ENCODE results near the gene HOXC9.

Gene HOXC9

GRCh38 chr12:54000116-54001114 is at the start of gene HOXC9:
Gene HOXC9 (plus strand): TSS chr12:54000161. CDS start chr12:54000189, 28 bp downstream.
- CTCF ChIA-PET: interaction anchor here (0.7 to 3.7 kb wide), 7 partner anchors 10 to 214 kb away, joined by 3 to 19 read pairs (median 3); partner anchors contain the start of genes HOXC10 and HOXC5
- no peak for DNase-seq (ENCODE audit: extremely low spot score)
- POLR2A ChIA-PET: no interaction called here
- no peak for TF ChIP-seq CTCF (IDR thresholded peaks at IDR 0.05; ENCODE audit: control extremely low read depth, extremely low read depth, low read depth, missing control alignments)

GRCh38 chr12:53950437-53950773 is 49.6 kb upstream of the HOXC9 start:
- no peak for TF ChIP-seq CTCF (IDR thresholded peaks at IDR 0.05; ENCODE audit: control extremely low read depth, extremely low read depth, low read depth, missing control alignments)
- ChIA-PET POLR2A (no interaction called here), CTCF (interaction anchor here (3.1 kb wide), 1 partner anchor 82 kb away, joined by 8 read pairs; the partner anchor contains the start of gene HOXC5)
- DNase-seq (ENCODE audit: extremely low spot score): no peak

GRCh38 chr12:53950789-53951576 is 49.0 kb upstream of the HOXC9 start:
- no peak for TF ChIP-seq CTCF (IDR thresholded peaks at IDR 0.05; ENCODE audit: control extremely low read depth, extremely low read depth, low read depth, missing control alignments)
- no peak for DNase-seq (ENCODE audit: extremely low spot score)
- CTCF ChIA-PET: interaction anchor here (3.1 kb wide), 1 partner anchor 82 kb away, joined by 8 read pairs; the partner anchor contains the start of gene HOXC5

GRCh38 chr12:53951577-53952334 is 48.2 kb upstream of the HOXC9 start:
- CTCF ChIA-PET: interaction anchor here (1.0 to 3.1 kb wide), 2 partner anchors 11 to 81 kb away, joined by 3 to 8 read pairs; partner anchors contain the start of gene HOXC5
- POLR2A ChIA-PET: no interaction called here
- TF ChIP-seq CTCF (IDR thresholded peaks at IDR 0.05; ENCODE audit: control extremely low read depth, extremely low read depth, low read depth, missing control alignments): no peak
- no peak for DNase-seq (ENCODE audit: extremely low spot score)

More at GRCh38 chr12:53950789-53951576, 49.0 kb upstream of the HOXC9 start:
- POLR2A ChIA-PET: no interaction called here

GRCh38 chr12:53952335-53952694 is 47.6 kb upstream of the HOXC9 start:
- POLR2A ChIA-PET: no interaction called here
- no peak for DNase-seq (ENCODE audit: extremely low spot score)
- no peak for TF ChIP-seq CTCF (IDR thresholded peaks at IDR 0.05; ENCODE audit: control extremely low read depth, extremely low read depth, low read depth, missing control alignments)
- CTCF ChIA-PET: interaction anchor here (1.0 to 3.1 kb wide), 4 partner anchors 10 to 80 kb away, joined by 3 to 8 read pairs (median 3); partner anchors contain the start of gene HOXC5

All from GM10248 (cell line).